ENCODE data around the gene TMEM214. TPM values are rescaled to one million over a fixed set of nuclear protein-coding genes. Genes with fewer than 3 reads are reported as not detected.

TMEM214 gene
- polyA plus RNA-seq, 1 donor (not counting 4 experiments of a cell fraction or from before 2014, with no cell fraction given) = 38.0 TPM

GRCh38 chr2:27085062-27085672, 52.4 kb downstream of the TMEM214 start:
- Histone ChIP-seq H3K79me2 (ENCODE audit: control insufficient read depth, insufficient read depth, low read length) (no peaks in the 10 kb centered on the region), H3K36me3 (ENCODE audit: control insufficient read depth in 2 of 2, extremely low read depth in 1 of 2, insufficient read depth in 2 of 2, low read length in 2 of 2) (no peaks in the 10 kb centered on the region), H3K9ac (ENCODE audit: control insufficient read depth, extremely low read depth, insufficient read depth, low read length) (peak overlapping the region; percentile 73), H3K27ac (ENCODE audit: control insufficient read depth, insufficient read depth, low read length) (peak overlapping the region; percentile 2), H3K4me3 (ENCODE audit: control insufficient read depth in 2 of 3, extremely low read depth in 1 of 3, insufficient read depth in 2 of 3, low read depth in 1 of 3, low read length in 3 of 3) (peak overlapping the region; percentile 55 to 85 (median 69)), H4K20me1 (ENCODE audit: control insufficient read depth, extremely low read depth, insufficient read depth, low read length) (no peaks in the 10 kb centered on the region), H2AFZ (ENCODE audit: control insufficient read depth, low read length) (peak overlapping the region; percentile 65), H3K9me1 (ENCODE audit: control insufficient read depth, extremely low read depth, insufficient read depth, low read length) (no peaks in the 10 kb centered on the region), H3K9me3 (ENCODE audit: control insufficient read depth, low read depth, low read length) (no peaks in the 10 kb centered on the region), H3K27me3 (ENCODE audit: control insufficient read depth, extremely low read depth, insufficient read depth, low read length) (no peaks in the 10 kb centered on the region), H3K4me1 (ENCODE audit: control insufficient read depth, extremely low read depth, insufficient read depth, low read length) (peaks cover 18% of the 10 kb centered on the region), H3K4me2 (ENCODE audit: control insufficient read depth, extremely low read depth, insufficient read depth, low read depth, low read length) (peak overlapping the region; percentile 79)
- TF ChIP-seq EZH2 (IDR thresholded peaks at IDR 0.05; ENCODE audit: low read length) = no peak
- TF ChIP-seq, protein P1, sequence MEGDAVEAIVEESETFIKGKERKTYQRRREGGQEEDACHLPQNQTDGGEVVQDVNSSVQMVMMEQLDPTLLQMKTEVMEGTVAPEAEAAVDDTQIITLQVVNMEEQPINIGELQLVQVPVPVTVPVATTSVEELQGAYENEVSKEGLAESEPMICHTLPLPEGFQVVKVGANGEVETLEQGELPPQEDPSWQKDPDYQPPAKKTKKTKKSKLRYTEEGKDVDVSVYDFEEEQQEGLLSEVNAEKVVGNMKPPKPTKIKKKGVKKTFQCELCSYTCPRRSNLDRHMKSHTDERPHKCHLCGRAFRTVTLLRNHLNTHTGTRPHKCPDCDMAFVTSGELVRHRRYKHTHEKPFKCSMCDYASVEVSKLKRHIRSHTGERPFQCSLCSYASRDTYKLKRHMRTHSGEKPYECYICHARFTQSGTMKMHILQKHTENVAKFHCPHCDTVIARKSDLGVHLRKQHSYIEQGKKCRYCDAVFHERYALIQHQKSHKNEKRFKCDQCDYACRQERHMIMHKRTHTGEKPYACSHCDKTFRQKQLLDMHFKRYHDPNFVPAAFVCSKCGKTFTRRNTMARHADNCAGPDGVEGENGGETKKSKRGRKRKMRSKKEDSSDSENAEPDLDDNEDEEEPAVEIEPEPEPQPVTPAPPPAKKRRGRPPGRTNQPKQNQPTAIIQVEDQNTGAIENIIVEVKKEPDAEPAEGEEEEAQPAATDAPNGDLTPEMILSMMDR (optimal IDR thresholded peaks at IDR 0.05 in 1 of 3, IDR thresholded peaks at IDR 0.05 in 1 of 3, conservative IDR thresholded peaks at IDR 0.05 in 1 of 3; ENCODE audit: extremely low read depth in 1 of 3, insufficient read depth in 2 of 3, low read length in 3 of 3) = no peak
- DNase-seq (ENCODE audit: low read depth, low spot score) = no peak
- dilution Hi-C loops (cut with MboI; ENCODE audit: extremely low pct_ligation_motif_present, low sequenced_read_pairs) = no loop called here
- FAIRE-seq = no peak

DNA sequence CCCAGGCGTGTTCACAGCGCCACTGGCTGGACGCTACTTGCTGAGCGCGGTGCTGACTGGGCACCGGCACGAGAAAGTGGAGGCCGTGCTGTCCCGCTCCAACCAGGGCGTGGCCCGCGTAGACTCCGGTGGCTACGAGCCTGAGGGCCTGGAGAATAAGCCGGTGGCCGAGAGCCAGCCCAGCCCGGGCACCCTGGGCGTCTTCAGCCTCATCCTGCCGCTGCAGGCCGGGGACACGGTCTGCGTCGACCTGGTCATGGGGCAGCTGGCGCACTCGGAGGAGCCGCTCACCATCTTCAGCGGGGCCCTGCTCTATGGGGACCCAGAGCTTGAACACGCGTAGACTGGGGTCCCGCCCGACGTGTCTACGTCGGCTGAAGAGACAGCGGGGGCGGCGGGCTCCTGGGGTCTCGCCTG, 52.9 kb downstream of the TMEM214 start:
- Histone ChIP-seq H3K4me1 (ENCODE audit: control insufficient read depth, extremely low read depth, insufficient read depth, low read length) (peaks cover 18% of the 10 kb centered on the region), H3K79me2 (ENCODE audit: control insufficient read depth, insufficient read depth, low read length) (no peaks in the 10 kb centered on the region), H3K36me3 (ENCODE audit: control insufficient read depth in 2 of 2, extremely low read depth in 1 of 2, insufficient read depth in 2 of 2, low read length in 2 of 2) (no peaks in the 10 kb centered on the region), H3K4me3 (ENCODE audit: control insufficient read depth in 2 of 3, extremely low read depth in 1 of 3, insufficient read depth in 2 of 3, low read depth in 1 of 3, low read length in 3 of 3) (peak overlapping the region; percentile 55 to 85 (median 69)), H3K4me2 (ENCODE audit: control insufficient read depth, extremely low read depth, insufficient read depth, low read depth, low read length) (peak overlapping the region; percentile 79), H3K9me1 (ENCODE audit: control insufficient read depth, extremely low read depth, insufficient read depth, low read length) (no peaks in the 10 kb centered on the region), H2AFZ (ENCODE audit: control insufficient read depth, low read length) (peak overlapping the region; percentile 65), H4K20me1 (ENCODE audit: control insufficient read depth, extremely low read depth, insufficient read depth, low read length) (no peaks in the 10 kb centered on the region), H3K27ac (ENCODE audit: control insufficient read depth, insufficient read depth, low read length) (peak overlapping the region; percentile 2), H3K9me3 (ENCODE audit: control insufficient read depth, low read depth, low read length) (no peaks in the 10 kb centered on the region), H3K27me3 (ENCODE audit: control insufficient read depth, extremely low read depth, insufficient read depth, low read length) (no peaks in the 10 kb centered on the region), H3K9ac (ENCODE audit: control insufficient read depth, extremely low read depth, insufficient read depth, low read length) (peak overlapping the region; percentile 73)
- TF ChIP-seq, protein P1 (optimal IDR thresholded peaks at IDR 0.05 in 1 of 3, IDR thresholded peaks at IDR 0.05 in 1 of 3, conservative IDR thresholded peaks at IDR 0.05 in 1 of 3; ENCODE audit: extremely low read depth in 1 of 3, insufficient read depth in 2 of 3, low read length in 3 of 3) = peak in 1 of 3 experiments; percentile 80
- no peak for TF ChIP-seq EZH2 (IDR thresholded peaks at IDR 0.05; ENCODE audit: low read length)
- DNase-seq (ENCODE audit: low read depth, low spot score) (peak; percentile 35), FAIRE-seq (no peak)
- dilution Hi-C loops (cut with MboI; ENCODE audit: extremely low pct_ligation_motif_present, low sequenced_read_pairs) = no loop called here
